HG02885 (cell line): ENCODE data around the gene PODNL1.

ENCODE experiments used
- ATAC-seq: cut with Tn5 transposase; IDR thresholded peaks from one replicate; pipeline ENCODE4 v1.9.1; 2021; ENCODE audit warnings: mild to moderate bottlenecking; ENCODE audit not compliant: unreplicated experiment, poor library complexity

PODNL1 gene

DNA sequence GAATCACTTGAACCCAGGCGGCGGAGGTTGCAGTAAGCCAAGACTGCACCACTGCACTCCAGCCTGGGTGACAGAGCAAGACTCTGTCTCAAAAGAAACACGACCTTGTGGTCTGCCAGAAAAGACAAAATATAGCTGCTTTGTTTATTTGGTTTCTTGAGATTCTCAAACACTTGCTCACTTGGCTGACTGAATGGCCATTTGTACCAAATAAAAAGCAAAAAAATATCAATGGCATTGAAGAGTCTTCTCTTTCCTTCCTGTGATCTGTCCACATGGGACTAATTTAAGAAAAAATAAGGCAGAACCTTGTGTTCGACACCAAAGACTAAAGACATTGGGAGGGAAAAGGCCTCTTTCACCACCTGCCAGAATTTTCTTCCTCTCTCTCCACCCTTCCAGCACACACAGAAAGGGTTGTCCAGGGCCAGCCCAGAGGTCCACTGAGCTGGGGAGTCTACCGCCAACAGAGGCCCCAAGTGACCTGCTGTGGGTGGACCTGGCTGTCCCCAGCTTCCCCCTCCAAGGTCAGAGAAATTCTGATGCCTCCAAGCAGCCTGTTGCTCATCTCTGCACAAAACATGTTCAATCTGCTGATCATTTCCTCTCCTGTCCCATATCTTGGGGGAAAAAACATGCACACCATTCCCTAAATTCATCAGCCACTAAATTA lies 38.2 kb downstream of the PODNL1 start:
- no peak for ATAC-seq

DNA sequence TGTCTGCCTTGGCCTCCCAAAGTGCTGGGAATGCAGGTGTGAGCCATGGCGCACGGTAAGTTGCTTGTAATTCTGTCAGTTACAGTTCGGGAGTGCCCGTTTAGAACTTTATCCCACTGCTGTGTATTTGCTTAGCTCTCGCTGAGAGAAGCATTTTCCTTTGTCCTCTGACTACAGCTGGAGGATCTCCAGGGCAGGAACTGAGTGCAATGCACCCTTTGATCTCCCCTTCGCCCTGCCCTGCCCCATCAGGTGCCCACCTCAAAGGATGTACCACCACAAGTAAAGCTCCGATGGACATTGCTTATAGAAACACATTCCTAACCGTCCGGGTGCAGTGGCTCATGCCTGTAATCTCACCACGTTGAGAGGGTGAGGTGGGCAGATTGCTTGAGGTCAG lies 38.8 kb downstream of the PODNL1 start:
- ATAC-seq: no peak

DNA sequence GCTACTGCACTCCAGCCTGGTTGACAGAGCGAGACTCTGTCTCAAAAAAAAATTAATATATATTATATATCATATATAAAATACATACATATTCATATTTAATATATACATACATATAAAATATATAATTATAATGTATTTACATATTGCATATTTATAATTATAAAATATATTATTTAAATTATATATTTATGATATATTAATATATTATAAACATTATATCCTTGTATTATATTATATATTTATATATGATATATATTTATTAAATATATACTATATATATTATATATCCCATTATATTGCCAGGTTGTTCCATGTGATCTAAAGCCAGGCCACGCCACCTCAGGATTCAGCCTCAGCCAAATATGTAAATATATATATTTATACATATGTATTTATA lies 42.0 kb downstream of the PODNL1 start:
- no peak for ATAC-seq

DNA sequence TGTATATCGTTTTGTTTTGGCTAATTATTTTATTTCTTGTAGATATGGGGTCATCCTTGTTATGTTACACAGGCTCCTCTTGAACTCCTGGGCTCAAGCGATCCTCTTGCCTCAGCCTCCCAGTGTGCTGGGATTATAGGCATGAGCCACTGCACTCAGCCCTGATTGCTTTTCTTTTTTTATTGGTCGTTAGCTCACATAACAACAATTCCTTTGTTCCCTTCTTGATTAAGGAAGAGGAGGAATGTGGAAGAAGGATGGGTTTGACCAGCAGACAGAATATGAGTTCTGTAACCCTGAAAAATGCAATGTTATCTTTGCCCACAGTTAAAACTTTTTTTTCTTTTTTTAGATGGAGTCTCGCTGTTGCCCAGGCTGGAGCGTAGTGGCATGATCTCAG lies 43.7 kb downstream of the PODNL1 start:
- ATAC-seq: no peak

DNA sequence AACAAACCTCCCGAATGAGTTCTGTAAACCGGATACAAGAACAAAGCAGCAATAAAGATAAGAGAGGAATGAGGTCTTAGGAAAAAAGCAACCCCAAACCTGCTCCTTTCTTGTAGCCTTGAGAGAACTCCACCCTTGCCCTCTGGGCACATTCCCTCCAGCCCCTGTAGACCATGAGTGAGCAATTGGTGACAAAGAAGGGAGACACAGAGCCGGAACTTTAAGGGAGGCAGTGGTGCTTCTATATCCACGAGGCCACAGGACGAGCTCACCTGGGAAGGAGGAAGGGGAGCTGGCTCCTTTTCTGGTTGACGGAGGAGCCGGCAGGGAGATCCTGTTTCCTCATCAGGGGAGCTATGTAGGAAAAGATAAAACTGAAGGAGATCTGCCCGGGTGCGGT lies 45.3 kb downstream of the PODNL1 start:
- ATAC-seq: no peak

DNA sequence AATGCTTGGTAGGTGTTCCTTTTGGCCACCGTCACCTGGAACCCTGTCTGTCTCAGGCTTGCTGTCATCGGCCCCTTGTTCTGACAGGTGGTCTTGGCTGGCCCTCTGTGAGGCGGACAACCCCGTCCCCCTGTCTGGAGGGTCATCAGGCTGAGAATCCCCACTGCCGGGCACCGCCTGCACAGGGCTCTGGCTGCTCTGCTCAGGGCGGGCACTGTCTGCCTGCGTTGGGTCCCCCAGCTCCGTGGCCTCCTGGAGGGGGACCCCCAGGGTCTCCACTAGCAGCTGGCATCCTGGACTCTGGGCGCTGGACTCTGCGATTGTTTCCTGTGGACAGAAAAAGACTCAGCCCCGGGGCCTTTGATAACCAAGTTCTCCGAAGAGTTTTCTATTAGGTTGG lies 48.1 kb downstream of the PODNL1 start:
- no peak for ATAC-seq

DNA sequence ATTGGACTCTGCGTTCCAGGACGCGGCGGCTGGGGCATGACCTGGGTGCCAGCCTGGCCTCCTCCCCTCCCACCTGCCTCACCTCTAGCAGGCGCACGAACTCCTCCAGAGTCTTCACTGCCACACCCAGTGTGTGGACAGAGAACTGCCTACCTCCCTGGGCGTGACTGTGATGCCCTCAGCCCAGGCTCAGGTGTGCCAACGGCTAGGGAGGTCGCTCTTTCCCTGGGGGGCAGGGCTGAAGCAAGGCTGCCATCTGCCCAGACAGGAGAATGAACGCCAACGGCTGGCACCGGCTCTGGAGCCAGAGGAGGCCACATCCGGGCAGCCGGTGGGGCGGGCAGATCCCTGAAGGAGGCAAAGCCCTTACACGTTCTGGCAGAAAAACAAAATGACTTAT lies 49.9 kb downstream of the PODNL1 start:
- no peak for ATAC-seq

DNA sequence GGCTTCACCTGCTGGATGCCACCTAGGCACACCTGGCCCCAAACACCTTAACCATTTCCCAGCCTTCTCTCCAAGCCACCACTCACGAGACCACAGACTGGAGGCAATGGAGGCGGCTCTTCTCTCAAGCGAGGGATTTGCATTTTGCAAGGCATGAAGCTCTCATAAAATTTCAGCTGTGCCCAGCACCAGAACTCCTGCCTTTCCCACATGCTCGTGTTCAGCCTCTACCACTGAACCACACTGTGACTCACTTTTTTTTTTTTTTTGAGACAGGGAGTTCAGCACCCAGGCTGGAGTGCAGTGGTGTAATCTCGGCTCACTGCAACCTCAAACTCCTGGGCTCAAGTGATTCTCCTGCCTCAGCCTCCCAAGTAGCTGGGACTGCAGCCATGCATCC lies 50.7 kb downstream of the PODNL1 start:
- ATAC-seq: no peak

DNA sequence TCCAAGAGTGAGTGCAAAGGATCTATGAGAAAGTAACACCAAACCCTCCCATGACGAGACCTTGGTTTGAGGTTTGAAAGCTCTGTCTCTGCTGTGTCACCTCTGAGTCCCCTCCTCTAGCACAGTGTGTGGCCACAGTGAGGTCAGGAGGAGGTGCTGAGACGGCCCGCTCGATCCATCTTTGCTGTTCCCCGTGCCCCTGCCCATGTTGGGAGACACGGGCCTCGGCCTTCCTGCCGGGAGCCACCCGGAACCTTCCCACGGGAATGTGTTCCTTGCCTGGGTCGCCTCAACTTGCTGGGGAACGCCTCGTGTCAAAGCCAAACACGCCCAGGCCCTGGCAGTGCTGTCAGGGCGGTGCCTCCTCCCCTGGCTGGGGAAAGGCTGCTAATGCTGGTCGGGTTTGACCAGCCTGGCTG lies 51.2 kb downstream of the PODNL1 start:
- no peak for ATAC-seq

DNA sequence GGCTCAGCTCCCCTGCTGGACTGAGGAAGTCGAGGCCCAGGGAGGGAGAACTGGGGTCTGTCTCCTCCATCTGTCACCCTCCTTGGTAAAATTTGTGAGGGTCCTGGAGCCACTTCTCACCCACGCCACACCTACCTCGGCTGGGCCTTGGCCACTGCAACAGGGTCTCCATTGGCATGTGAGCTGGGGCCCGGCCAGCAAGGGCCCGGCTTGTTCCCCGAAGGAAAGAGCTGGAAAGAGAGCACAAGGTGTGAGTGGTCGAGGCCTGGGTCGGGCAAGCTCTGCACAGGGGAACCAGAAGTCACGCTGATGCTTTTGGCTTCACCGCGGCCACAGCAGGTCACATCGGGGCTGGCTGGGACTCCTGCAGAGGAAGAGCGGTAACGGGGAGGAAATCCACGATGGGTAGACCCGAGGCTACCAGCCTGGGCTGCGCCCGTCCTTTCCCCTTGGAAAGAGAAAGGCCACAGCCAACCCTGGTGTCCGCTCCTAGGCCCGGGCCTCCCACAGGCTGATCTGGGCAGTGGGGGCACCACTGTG lies 52.3 kb downstream of the PODNL1 start:
- ATAC-seq: no peak

DNA sequence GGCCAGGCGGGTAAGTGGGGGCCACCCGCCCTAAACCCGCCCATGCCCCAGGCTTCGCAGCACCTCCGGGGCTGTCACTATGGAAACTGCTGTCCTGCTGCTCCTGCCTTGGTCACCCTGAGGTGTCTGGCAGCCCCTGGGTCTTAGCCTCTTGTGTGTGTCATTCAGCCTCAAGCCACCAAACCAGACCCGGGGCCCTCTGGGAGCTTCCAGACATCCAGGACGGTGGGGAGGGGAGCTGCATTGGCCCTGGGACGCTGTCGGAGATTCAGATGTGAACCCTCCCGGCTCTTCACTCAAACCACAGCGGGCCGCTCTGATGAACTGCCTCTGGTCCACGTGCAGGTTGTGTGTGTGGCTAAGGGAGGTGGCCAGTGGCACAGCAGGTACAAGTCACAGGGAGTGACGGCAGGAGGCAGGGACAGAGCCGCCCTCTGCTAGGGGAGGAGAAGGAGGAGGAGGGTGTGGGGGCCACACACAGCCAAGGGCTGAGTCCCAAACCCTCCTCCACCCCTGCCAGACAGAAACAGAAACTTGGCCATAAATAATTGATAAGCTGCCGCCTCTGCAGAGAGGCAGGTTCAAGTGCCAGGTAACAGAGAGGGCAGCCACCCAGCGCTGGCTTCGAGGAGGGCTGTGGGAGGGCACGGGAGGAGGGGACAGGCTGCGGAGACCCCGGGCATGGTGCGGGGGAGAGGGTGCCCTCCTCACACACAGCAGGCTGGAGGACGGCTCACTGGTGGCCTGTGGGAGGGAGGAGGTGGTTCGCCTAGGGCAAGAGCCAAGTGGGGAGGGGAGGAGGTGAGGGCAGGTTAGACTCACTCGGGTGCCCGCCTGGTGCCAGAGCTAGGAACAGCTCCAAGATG lies 53.3 kb downstream of the PODNL1 start:
- ATAC-seq: no peak

DNA sequence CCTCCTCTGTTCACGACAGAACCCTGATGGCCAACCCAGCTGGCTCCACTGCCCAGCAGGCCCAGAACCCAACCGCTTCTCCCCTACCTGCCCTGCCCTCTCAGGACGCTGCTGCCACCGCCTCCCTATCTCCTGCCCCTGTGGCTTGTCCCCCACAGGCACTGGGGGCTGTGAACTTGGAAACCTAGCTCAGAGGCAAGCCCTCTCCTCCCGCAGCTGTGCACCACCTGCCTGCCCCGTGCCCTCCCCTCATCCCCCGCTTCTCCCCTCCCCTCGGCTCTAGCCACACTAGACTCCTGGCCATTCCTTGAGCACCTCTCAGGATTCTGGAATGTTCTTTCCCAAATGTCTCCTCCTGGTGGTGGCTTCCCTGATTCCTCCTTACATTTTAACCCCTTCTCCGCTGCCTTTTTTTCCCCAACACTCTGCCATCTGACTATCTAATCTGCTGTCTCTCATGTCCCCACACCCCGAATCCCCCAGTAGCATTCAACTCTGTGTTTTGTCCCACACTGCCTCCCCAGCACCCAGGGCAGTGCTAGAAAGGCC lies 54.6 kb downstream of the PODNL1 start:
- ATAC-seq: no peak

DNA sequence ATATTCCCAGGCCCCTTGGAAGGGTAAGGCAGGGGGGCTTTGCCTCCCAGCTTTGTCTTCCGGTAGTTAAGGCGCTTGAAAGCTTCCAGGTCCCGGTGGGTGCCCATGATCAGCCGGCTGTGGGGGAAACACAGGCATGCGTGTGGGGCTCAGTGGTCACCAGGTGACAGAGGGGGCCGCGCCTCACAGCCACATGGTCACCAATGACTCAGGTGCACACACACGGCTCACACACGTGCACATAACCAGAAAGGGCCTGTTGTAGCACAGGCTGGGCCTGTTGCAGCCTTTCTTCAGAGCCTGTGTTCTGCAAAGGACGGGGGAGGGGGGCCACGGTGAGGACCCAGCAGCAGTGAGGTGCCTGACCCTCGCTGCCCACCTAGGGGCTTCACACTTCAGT lies 55.4 kb downstream of the PODNL1 start:
- ATAC-seq: no peak

DNA sequence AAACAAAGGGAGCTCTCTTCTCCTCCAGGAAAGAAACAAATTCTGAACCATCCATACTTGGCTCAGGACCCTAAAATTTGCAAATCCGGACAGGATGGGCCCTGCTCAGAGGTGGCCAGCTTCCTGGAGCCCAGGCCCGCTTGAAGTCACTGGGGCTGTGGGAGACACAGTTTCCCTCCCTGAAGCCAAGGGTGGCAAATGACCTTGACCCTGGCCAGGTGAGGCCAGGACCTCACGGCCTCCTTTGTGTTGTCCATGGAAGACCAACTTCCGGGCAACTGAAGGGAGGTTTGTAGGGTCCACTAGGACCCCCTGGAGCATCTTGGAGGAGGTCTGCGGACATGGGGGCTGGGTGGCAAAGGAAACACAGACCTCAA lies 55.8 kb downstream of the PODNL1 start:
- ATAC-seq: no peak

DNA sequence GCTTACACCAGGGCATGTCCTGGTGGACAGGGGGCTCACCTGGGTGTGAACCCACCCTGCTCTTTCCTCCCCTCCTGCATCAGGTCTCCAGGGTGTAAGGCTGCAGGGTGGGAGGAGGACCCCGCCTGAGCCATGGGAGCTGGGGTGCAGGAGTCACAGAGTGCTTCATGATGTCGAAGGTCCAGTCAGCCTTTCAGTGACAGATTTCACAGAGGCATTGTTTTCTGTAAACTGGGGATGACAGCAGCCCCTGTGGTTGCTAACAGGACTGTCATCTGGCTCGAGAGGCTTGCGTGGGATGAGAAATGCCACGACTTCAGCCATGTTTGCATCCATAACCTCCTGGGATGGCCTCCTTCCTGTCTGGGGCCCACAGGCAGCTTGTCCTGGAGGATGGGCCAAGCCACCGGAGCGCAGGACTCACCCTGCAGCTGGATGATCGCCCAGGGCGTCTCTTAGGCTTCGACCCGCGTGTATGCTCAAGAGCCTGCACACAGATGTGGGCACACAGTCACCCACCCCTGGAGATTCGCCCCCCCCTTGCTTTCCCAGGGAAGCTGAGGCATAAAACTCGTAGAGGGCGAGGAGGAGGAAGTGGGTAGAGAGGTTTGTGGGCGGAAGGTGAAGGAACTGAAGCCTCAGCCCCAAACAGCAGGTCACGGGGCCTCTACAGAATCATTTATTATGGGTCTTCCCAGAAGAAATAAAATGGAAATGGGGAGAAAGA lies 56.4 kb downstream of the PODNL1 start:
- no peak for ATAC-seq

DNA sequence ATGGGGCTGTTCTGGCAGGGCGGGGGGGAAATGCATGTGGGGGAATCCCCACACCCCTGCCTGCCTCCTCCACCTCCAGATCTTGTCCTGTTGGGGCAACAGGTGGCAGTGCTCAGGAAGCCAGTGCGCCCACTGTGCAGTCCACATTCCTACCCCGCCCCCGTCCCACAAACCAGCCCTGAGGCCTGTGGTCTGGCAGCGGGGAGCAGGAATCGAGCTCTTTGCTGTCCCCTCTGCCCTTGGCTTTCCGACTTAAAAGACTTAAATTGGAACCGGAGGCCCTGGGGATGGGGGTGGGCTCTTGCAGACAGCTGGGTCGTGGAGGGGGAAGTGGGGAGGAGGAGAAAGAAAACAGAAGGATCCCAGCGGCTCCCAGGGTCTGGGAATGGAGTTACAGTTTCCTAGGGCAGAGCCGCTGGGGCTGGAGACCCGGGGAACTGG lies 56.9 kb downstream of the PODNL1 start:
- no peak for ATAC-seq
